NCI-H128 (cell line): ENCODE results near the gene DNAH2.
"Not testable (repeated sequence)": the region's sequence is repeated elsewhere in the genome, so short reads cannot be mapped to it uniquely, and the experiment has no call there.

Source experiments
- DNase-seq: peaks from one replicate; lab custom pipeline; 2025; ENCODE audit not compliant: unreplicated experiment; lab: John Stamatoyannopoulos, UW

DNAH2 gene

GRCh38 chr17:7864384-7864783 is 146.8 kb downstream of the DNAH2 start:
- not testable (repeated sequence) for DNase-seq

GRCh38 chr17:7864995-7865650 is 147.6 kb downstream of the DNAH2 start:
- DNase-seq = no peak

GRCh38 chr17:7867881-7868329 is 150.4 kb downstream of the DNAH2 start:
- no peak for DNase-seq

GRCh38 chr17:7873051-7873450 is 155.5 kb downstream of the DNAH2 start:
- DNase-seq = no peak

GRCh38 chr17:7875804-7876370 is 158.3 kb downstream of the DNAH2 start:
- DNase-seq = no peak

GRCh38 chr17:7878234-7878633 is 160.7 kb downstream of the DNAH2 start:
- DNase-seq = no peak

GRCh38 chr17:7880076-7880868 is 162.7 kb downstream of the DNAH2 start:
- no peak for DNase-seq

- no peak for DNase-seq
Measured at GRCh38 chr17:7881276-7882054, 163.9 kb downstream of the DNAH2 start.

GRCh38 chr17:7882068-7882467 is 164.5 kb downstream of the DNAH2 start:
- DNase-seq = no peak

- no peak for DNase-seq
Measured at GRCh38 chr17:7882629-7883028, 165.1 kb downstream of the DNAH2 start.
